ENCODE data around the gene UBE2G1.

GRCh38 chr17:4318186-4318585 lies 48.3 kb downstream of the UBE2G1 start:
- TF ChIP-seq CTCF (IDR thresholded peaks at IDR 0.05) = no peak
- no peak for TF ChIP-seq EZH2 (IDR thresholded peaks at IDR 0.05)

Measured in neural progenitor cell (in vitro differentiated cells).